NCI-H2029 treated with DMSO at 0.1 percent for 48 hours (cell line): ENCODE measurements around the gene ASB11.
A peak's percentile ranks its signal among the peaks of the same experiment; 100 is the strongest.
"Not testable (repeated sequence)": the region's sequence is repeated elsewhere in the genome, so short reads cannot be mapped to it uniquely, and the experiment has no call there.

ENCODE experiments used
- DNase-seq: peaks from one replicate; lab custom pipeline; 2025; lab: John Stamatoyannopoulos, UW

The ASB11 gene

DNA sequence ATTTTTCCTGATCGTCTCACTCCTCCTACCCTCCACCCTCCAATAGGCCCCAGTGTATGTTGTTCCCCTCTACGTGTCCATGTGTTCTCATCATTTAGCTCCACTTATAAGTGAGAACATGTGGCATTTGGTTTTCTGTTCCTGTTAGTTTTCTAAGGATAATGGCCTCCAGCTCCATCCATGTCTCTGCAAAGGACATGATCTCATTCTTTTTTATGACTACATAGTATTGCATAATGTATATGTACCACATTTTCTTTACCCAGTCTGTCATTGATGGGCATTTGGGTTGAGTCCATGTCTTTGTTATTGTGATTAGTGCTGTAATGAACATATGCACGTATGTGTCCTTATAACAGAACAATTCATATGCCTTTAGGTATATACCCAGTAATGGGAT is 9.5 kb downstream of the ASB11 start:
- not testable (repeated sequence) for DNase-seq

DNA sequence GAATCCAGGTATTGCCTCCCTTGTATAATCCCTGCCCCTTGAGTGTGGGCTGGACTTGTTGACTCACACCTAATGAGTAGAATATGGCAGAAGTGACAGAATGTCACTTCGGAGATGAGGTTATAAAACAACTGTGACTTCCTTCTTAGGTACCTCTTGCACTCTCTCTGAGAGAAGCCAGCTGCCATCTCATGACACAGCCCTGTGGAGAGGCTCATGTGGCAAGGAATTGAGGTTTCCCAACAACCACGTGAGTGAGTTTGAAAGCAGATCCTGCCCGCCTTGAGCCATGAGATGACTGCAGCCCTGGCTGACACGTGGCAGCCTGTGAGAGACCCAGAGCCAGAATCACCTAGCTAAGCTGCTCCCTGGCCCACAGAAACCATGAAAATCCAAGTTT is 13.5 kb downstream of the ASB11 start:
- DNase-seq = no peak

DNA sequence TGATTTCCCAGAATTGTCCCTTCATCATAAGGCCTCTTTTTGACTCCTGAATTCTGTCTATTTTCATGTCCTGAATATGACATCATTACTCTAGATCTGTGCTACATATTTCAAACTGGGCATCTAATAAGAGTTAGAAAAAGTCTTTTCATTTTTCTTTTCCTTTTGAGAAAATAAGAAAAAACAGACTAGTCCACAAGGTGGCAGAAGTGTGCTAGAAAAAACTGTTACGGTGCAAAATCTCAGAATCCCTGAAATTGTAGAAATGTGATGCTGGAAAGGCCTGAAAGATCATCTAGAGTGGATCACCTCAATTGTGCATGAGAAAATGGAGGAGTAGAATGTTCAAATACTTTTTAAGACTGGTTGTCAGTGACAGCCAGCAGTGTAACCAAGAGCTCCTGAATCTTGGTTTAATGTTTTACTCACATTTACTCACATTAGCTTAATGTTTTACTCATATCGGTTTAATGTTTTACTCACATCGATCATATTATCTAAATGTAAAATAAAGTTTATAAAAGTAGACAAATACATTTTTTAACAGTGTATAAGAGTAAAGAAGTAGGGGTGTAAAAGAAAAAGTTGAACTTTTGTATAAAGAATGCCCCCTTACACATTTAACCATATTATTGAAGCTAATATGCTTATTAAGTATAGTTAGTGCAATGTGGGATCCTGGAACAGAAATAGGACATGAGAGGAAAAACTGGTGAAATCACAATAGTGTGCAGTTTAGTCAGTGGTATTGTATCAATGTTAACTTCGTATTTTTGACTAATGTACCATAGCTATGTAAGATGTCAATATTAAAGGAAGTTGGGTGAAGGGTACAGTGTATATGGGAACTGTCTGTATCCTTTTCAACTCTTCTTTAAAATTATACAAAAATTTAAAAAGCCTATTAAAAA is 15.2 kb downstream of the ASB11 start:
- DNase-seq = no peak

DNA sequence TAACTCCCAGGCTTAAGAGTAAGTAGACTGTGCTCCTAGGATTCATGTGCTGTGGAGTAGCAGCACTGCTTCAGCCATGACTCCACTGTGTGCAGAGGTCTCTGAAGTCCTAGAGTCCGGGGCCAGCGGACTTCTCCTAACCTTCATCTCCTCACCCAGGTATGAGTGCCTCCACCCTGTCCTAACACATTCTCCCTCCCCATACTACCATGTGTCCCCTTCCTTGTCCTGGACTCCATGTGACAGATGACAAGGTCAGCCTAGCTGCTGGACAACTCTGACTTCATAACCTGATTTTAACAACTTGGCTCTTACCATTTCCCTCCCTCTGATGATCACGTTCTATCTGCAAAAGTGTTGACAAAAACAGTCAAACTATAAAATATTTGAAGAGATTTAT is 16.7 kb downstream of the ASB11 start:
- no peak for DNase-seq

DNA sequence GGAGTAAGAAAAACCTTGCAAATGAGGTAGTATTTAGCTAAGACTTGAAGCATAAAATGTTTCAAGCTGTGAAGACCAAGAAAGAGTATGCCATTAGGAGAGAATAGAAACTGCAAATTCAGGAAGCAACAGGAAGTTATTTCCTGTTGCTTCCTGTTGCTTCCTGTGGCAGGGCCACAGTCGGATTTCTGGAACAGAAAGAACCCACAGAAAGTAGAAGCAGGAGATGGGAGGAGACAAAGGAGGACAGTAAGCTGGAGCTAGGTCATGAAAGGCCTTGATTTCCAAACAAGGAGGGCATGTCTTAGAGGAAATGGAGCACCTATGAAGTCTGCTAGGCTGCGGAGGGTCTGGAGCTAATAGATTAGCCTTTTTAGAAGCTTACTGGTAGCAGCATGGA is 17.2 kb downstream of the ASB11 start:
- no peak for DNase-seq

DNA sequence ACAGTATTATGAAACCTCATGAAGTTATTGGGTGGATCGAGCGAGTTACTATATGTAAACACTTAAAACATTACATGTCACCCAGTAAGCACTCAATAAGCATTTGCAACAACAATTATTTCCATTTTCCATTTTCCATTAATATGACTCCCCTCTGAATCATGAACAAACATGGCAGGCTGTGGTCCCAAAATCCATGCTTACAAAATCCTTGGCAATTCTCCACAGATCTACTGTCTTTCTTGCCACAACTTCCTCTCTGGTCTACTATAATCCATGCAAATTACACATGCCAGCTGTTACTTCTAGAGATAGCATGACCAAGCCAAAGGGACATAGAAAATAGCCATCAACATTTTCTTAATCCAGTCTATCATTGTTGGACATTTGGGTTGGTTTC is 22.0 kb downstream of the ASB11 start:
- DNase-seq = no peak

DNA sequence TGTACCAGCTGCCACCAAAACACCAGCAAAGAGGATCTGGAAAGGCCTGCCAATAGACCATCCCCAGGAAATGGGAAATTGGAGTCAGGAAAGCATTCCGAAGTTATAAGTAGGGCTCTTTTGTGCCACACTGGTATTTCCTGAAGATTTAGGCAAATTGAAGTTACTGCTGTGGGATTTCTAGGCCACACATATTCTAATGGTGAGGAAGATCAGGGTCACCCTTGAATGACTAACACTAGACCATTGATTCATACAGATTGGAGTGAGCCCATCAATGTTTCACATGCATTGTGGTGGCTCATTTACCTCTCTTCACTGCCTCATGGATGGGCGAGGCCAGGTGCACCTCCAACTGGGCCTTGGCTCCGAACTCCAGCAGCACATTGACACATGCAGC is 22.6 kb downstream of the ASB11 start:
- no peak for DNase-seq

DNA sequence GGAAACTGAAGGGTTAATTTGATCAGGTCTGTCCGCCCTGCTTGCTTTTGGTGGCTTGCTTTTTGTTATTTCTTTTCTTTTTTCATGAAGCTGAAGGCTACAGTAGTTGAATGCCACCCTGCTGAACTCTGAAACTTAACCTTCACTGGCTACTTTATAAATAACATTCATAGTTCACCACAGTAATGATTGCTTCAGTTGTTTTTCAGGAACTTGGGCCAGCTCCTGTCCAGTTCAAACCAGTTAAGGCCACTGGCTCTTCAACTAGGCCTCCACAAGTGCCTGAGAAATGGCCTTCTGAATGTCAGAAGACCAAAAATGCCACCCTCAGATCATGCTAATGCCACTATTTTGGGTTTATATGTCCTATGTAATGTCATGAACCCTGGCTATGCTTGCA is 37.8 kb downstream of the ASB11 start:
- DNase-seq = no peak

DNA sequence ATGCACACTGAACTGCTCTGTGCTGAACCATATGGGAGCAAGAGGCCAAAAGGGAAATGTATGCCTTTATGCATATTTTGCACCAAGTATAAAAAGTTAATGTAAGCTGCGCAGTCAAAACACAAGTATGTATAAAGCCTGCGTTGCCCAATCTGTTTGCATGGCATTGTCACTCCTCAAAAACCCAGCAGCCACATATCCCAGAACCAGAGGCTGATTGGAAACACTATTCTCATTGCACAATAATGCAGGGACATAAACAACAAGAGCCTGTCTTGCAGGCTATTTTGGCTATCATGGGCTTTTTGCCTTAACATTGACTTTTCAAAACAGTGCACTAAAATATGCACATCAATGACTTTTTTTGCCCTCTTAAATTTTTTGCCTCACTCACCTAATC is 40.5 kb downstream of the ASB11 start:
- no peak for DNase-seq

DNA sequence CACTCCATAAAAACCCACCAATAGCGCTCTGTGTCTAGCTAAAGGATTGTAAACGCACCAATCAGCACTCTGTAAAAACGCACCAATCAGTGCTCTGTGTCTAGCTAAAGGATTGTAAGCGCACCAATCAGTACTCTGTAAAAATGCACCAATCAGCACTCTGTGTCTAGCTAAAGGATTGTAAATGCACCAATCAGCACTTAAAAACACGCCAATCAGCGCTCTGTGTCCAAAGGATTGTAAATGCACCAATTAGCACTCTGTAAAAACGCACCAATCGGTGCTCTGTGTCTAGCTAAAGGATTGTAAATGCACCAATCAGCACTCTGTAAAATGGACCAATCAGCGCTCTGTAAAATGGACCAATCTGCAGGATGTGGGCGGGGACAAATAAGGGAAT is 42.2 kb downstream of the ASB11 start:
- DNase-seq = not testable (repeated sequence)

DNA sequence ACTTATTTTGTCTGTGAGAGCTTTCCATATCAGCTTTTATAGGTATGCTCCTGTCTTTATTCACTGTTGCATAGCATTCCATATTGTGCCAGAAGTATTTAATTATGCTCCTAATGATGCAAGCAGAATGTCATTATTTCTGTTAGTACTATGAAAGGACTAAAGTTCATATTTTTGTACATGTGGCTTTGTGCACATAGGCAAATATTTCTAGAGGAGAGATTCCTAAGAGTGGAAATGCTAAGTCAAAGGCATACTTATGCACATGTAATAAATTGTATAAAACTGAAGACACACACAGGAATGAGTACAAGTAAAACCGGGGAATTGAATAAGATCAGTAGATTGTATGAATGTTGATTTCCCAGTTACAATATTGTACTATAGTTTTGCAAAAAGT is 43.7 kb downstream of the ASB11 start:
- DNase-seq = no peak

DNA sequence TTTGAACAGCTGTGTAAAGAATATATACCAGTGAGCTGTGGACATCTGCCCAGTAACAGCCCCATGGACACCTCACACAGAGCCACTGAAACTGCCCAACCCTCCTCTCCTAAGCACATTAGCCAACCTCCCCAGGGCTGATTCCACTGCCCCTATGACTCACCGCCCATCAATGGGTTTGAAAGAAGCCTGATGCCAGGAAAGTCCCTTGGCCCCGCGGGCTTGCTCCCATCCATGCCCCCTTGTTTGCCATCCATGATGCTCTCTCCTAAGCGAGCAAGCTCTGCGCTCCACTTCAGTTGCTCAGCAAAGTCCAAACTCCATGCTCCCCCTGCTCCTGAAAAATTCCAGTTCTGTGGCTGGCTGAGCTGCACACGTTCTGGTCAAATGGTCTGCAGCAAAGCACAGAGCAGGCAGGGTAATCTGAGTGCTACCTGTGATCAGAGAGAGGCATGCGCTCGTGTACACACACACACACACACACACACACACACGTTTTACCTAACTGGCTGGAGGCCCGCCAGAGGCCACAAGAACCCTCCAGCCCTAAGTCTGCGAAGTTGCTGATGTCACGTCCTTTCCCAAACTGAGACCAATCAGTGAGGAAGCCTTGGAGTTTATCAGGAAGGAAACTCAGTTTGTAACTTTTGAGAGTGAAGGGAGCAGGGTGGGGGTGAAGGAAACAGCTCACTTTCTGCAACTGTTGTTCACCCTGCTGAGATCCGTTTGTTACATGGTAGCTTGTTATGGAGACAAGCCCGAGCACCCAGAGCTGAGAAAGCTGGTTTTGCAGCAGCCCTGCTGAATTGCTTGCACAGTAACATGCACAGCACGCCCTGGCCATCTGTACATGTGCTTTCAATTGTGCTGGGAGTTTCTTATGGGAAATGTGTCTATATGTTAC is 45.6 kb downstream of the ASB11 start, which contains the start of gene ASB9:
Gene ASB9, minus strand, starts transcription at position 466 of the 904 bp plus-strand sequence. Its CDS starts 209 bp downstream, at position 257.
- no peak for DNase-seq

DNA sequence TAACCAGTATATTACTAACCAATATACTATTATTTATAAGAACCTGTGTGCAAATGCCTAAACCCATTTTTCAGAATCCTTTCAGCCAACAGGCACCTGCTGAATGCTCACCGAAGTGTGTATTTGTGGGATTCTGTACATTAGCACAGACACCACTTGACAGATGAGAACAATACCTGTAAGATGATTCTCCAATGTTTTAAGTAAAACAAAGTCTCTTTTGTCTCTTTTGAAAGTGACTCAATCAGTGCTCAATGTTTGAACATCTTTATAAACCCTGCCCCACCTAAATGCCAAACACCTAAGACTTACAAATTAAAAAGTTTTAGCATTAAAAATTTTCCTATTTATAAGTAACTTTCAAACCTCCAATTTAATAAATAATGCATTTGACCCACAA is 46.3 kb downstream of the ASB11 start:
- no peak for DNase-seq

DNA sequence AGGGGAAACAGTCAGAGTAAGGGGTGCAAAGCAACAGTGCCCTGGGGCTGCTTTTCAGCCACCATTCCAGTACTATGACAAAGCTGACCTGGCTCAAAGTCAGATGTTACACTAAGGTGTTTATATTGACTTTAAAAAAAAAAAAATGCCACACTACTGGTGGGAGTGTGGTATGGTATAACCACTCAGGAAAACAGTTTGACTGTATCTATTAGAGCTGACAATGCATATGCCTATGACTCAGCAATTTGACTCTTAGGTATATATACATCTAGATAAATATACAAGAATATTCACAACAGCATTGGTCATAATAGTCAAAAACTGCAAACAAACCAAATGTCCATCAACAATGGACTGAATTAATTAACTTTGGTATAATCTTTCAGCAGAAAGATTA is 60.6 kb downstream of the ASB11 start:
- DNase-seq = no peak

DNA sequence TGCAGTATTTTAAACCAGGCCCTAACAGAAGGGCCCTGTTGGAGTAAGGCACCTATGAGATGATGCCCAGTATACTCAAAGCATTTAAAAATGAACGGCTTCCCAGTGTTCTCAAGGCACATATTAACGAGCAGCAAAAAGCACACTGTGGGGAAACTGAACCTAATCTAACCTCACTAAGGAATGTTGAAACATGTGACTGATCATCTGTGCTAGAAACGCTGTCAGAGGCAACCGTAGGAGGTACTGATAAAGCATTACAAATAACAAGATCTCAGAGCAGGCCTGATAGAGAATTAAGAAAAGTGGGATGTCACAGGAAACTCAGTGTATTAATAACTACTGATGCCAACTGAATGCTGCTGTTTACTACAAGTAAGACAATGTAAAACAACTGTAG is 69.5 kb downstream of the ASB11 start:
- no peak for DNase-seq

DNA sequence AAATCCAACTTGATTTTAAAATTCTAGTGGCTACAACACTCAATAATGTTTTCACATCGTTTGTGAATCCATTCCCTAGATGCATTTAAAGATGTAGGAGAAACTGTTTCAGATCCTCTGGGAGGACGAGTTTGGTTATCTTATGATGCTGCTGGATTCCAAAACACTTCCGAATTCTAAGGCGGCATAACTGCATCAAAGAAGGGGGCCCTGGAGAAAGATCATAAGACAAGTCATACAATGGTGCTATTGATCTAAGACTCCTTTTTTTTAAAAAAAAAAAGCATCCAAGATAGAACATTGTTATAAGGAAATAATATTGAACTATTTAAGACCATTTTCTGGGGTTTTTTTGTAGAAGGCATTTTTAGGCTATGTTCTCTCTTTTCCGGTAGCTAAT is 71.0 kb downstream of the ASB11 start:
- no peak for DNase-seq

DNA sequence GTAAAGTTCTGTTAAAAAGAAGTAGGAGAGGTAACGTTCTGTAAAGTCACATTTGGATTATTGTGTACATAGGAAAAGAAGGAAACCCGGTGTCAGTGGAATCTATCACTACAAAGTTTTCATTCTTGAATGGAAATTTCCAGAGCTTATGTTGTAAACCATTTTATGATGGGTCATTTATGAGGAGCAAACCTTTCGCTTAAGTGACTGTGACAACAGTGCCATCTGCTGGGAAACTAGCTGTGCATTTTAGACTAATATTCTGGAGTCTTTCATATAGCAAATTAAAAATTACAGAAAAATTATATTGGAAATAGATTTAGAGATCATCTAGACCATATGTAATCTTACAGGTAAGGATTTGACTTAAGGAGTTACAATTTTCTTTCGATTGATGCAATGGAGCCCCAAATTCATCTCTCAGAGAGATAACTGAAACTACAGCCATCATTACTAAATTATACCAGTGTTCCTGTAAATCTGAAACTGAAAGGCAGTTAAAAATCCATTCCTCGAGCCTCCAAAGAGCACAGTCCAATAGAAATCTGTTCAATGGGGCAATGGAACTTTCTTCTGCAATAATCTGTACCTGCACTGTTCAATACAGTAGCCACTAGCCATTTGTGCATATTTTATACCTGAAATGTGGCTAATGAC is 72.4 kb downstream of the ASB11 start:
- peak; percentile 0 for DNase-seq

DNA sequence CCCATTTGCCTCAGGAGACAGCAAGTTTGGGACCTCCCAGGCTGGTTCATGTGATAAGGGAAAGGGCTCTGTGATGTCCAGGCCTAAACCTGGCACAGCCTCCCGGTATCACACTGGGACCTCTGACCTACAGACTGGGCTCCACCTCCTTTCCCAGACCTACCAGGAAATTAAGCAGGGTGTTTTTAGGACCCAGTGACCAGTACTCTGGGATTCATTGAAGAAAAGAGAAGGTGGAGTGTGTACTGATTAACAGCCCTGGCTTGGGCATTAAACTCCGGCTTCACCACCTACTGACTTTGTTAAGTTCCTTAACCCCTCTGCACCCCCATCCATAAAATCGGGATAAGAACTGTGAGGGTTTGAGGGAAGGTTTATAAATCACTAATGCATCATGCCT is 74.1 kb downstream of the ASB11 start:
- no peak for DNase-seq

DNA sequence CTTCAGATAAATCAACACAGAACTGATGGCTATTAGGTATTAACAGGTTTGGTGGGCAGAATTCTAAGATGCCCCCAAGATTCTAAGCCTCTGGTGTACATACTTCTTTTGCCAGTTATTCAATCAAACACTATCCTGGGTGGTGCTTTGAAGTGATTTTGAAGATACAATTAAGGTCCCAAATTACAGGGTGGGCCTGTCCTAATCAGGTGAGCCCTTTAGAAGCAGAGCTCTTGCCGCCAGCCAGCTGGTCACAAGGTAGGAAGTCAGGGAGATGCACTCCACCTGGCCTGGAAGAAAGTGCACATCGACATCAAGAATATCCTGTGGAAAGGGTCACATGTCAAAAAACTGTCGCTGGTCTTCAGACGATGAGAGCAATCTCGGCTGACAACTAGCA is 75.0 kb downstream of the ASB11 start:
- DNase-seq = no peak

DNA sequence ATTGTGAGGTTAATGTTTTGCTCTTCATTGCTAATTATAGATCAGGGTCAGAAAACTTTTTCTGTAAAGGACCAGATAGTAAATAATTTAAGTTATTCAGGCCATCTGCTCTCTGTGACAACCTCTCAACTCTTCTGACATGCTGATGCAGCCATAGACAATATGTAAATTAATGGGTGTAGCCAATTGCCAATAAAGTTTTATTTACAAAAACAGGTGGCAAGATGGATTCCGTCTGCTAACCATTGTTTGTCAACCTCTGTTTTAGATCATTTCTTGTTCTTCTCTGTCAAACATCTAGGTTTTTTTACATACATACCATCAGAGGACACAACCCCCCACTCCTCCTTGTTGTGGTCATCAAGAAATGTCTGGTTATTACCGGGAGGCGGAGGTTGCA is 79.3 kb downstream of the ASB11 start:
- no peak for DNase-seq

DNA sequence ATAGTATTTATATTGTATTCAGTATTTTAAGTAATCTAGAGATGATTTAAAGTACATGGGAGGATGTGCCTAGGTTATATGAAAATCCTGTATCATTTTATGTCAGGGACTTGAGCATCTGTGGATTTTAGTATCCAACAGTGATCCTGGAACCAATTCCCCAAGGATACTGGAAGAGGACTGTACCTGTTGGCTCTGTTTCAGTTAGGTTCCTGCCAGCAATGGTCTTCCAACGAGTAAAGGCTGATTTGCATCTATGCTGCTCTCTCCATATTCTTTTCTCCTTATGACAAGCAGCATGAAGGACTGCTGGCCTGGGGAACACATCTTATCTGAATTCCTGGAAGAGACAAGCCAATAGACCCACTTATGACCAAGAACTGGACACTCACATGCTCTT is 80.4 kb downstream of the ASB11 start:
- DNase-seq = no peak

DNA sequence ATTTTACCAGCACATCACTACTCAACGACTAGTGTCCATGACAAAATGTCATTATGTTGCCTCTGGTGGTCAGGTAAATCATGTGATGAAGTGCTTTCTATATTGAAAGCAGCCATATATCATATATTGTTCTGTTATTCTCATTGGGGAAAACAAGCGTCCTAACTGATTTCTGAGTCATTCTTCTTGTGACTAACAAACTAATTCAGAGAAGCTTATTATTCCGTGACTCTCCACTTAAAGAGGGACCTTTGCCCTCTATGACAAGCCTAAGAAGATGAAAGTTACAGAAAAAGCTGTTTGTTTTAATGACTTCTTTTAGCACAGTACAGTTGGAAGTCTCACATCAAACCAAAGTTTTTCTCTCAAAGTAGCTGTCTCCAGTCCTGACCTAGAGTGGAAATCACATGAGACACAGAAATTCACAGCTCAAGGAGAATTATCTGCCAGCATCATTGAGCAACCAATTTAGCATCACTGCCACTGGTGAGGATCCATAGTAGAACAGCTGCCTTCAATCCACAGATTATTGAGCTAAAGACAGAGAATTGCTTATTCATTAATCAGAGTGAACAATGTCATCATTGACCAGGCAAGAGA is 81.9 kb downstream of the ASB11 start:
- no peak for DNase-seq
